GM19035 (cell line): ENCODE measurements around the gene RERGL.
A peak's percentile ranks its signal among the peaks of the same experiment; 100 is the strongest.
"Not testable (repeated sequence)": the region's sequence is repeated elsewhere in the genome, so short reads cannot be mapped to it uniquely, and the experiment has no call there.

Experiments
- ATAC-seq: cut with Tn5 transposase; IDR thresholded peaks from one replicate; pipeline ENCODE4 v1.9.1; 2021; ENCODE audit not compliant: unreplicated experiment

RERGL gene, protein sequence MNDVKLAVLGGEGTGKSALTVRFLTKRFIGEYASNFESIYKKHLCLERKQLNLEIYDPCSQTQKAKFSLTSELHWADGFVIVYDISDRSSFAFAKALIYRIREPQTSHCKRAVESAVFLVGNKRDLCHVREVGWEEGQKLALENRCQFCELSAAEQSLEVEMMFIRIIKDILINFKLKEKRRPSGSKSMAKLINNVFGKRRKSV

DNA sequence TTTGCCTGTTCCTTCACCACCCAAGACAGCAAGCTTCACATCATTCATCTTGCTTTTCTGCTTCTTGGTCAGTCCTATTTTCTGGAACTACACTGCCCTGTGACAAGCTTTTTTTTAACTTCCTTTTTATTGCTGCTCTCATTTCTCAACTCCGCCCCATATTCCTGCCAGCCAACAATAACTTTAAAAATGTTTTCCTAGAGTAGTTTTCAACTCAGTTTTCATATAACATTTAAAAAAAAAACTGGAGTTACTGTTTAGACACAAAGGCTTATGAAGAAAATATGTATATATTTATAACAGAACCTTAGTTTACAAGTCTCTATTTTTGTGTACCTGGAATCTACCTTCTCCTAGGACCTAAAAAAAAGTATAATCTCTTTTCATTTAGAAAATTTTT, at the start of gene RERGL:
Gene RERGL (minus strand): TSS at position 101 of the 400 bp plus-strand sequence. CDS start 53 bp downstream, at position 48.
- no peak for ATAC-seq

DNA sequence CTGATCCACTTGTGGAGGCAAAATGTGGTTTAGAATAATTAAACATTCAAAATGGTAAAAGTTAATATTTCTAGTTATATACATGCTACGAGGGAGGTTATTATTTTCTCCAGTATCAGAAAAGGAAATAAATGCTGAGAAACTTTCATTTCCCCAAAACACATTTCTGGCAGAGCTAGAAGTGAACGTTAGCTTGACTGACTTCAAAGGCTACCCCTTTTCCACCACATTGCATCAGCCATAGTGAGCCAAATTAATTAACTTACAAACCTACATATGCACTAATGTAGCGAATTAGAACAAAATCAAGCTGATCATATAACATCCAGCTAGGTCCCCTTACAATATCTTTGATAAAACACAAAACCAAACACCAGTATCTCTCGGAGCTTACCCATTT, 49.3 kb upstream of the RERGL start:
- ATAC-seq: no peak

DNA sequence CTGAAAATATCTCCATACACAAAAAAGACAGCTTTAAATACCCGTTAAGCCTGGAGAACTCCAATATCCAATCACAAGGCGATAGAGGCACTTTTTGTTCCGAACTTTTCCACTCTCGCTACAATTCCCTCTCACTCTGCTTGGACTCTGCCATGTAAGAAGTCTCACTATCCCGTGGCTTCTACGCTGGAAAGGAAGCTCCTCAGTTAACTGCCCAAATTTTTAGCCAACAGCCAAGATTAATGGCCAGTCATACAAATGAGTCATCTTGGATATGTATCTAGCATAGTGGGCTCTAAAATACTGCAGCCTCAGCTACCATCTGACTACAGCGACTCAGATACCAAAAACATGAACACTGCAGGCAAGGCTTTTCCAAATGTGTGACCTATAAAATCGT, 45.5 kb upstream of the RERGL start:
- no peak for ATAC-seq

DNA sequence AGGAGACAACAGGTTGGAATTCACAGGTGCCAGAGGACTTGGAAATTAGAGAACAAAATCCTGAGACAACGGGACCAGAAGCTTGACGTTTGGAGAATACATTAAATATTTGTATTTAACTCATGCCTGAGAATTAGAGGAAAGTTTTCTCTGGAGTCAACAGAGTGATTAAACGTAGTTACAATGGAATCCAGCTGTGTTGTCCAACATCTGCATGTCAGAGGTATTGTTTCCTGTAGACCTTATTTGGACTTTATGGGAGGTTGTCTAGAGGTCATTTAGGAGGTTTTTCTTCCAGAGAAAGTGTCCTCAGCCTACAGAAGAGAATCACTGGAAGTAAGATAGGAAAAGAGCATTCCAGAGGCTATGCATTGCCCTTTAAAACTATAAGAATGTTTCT, 45.1 kb upstream of the RERGL start:
- ATAC-seq: no peak

DNA sequence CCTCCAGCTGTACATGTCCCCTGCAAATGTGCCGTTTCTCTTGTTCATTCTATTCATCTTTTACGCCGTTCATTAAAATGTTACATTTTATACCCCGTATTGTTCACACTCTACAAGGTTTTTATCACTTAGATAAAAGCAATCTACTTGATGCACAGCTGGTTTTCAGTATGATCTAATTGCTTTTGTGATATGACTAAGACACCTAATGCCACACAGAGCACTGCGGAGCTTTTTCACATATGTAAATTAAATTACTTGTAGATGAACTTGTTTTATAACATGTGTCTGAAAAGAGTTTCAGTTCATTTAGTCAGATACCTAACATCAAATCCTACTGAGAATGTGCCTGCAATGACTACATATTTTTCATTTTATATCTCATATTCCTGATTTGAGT, 40.9 kb upstream of the RERGL start:
- ATAC-seq: peak; percentile 54

DNA sequence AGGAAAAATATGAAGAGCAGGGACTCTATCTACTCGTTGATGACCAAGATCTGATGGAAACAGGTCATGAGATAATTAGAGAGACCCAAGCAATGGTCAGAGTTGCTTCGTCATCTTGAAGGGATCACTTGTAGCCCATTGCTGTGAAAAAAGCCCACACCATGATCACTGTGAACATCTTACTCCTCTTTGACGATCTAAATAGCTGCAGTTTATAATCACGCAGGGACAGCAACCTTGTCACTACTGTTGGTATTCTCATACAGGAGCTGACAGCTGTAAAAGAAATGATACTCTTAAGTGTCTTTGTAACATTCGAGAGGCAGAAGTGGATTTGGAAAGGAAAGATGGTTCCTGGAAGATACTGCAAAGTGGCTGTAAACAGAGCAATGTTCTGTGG, 33.7 kb upstream of the RERGL start:
- ATAC-seq: no peak

DNA sequence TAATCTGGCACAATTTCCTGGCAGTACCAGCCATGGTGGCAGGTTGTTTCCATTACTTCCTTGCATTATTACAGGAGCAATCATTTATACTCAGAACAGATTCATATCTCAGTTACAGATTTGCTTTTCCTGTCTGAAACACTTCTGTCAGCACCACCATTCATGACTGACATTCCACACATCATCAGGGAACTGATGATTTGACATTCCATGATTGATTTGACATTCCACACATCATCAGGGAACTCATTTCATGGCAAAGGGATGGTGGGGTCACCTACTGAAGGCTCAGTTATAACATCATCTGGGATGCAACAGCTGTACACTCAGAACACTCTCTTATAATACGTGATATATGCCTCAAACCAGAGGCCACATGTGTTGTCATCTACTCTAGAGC, 30.9 kb upstream of the RERGL start:
- ATAC-seq: no peak

DNA sequence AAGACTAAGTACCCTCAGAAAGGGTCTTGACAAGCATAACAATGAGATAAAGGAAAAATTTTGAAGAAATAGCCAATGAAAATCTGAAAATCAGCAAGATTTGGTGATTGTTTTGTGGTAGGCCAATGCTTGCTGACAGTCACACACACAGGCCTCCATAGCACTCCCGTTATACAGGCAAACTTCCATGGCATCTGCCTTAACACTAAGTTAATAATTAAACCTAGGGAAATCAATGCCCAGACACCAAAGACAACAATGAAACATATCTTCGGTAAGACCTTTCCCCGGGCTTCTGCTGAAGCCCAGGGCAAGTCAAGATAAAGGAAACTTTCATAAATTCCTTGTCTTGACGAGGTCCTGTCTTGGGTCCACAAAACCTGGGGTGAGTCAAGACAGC, 18.6 kb upstream of the RERGL start:
- ATAC-seq: no peak

DNA sequence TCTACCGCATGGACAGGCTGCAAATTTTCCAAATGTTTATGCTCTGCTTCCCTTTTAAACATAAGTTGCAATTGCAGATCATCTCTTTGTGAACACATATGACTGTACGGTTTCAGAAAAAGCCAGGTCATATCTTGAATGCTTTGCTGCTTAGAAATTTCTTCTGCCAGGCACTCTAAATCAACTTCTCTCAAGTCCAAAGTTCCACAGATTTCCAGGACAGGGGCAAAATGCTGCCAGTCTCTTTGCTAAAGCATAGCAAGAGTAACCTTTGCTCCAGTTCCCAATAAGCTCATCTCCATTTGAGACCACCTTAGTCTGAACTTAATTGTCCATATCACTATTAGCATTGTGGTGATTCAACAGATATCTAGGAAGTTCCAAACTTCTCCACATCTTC, 13.6 kb upstream of the RERGL start:
- ATAC-seq: no peak

DNA sequence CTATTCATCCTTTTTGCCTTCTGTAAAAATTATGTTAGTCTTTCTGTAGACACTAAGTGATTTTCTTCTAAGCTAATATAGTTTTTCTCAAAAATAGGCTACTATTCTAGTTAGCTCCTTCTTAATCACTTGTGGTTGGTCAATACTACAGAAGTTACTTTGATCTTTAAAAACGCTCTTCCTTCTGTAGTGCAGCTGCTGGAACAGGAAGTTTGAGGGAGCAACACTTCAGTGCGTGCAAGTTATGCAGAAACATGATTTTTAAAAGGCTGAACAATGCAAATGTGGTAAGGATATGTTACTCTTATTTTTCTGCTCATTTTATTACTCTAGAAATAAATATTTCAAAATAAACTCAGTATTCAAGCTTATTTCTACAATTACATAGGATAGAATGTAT, 11.1 kb upstream of the RERGL start:
- no peak for ATAC-seq

DNA sequence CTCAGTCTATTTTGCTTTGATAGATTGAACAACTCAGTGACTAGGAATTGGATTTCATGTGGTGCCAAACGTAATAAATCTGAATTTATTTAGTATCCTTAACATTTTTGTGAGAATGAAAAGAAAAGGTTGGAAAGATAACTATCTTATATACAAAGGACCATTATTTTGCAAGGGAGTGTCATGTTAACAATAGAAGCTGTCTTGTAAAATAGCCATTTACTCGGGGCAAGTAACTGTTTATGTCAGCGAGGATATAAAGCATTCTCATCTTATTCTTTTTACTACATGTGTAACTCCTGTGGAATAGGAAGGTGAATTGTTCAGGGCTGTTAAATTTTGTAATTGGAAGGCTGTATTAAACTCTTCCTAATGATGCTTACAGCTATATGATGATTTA, 5.9 kb downstream of the RERGL start:
- ATAC-seq: no peak

DNA sequence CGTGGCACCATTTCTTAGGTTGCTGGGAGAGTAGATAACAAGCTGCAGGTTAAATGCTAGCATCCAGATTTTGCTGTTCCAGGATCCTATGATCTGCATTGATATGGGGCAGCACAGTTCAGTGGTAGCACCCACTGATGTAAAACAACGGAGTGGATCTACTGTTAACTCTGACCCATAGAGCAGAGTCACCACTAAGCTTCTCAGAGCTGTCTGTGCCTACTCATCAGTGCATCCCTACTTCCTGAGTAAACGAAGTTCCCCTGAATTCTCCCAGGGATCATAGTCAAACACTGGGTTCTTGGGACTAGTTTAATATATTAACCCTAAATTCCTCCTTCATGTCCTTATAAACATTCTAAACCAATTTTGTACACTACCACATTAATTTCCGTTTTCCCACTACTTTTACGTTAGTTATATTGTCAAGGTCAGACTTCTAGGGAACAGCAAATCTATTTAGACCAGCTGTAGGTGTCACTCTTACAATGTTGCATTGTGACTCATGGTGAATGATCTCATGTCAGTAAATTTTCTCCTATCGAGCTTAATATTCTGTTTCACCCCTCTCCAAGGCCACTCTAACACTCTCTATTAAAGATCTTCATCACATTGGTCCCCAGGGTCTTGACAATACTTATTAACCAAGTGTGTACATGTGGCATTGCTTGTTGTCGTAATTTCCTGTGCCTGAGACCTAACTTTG, 10.3 kb downstream of the RERGL start:
- no peak for ATAC-seq

DNA sequence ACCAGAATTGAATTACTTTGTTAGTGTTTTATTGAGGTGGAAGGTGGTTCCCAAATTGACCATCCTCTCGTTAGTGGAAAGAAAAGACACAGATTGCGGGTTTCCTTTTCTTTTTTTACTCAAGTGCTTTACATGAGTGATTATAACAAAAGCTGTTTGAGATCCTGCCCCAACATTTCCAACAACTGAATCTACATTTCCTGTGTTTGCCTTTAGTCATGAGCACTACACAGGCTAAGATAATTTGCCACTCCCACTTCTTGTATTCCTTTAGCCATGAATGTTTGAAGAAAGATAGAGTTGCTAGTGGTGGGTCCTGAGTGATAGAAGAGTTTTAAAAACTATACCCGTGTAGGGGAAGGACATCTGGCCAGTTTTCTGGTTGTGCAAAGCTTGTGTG, 16.0 kb downstream of the RERGL start:
- ATAC-seq: no peak

DNA sequence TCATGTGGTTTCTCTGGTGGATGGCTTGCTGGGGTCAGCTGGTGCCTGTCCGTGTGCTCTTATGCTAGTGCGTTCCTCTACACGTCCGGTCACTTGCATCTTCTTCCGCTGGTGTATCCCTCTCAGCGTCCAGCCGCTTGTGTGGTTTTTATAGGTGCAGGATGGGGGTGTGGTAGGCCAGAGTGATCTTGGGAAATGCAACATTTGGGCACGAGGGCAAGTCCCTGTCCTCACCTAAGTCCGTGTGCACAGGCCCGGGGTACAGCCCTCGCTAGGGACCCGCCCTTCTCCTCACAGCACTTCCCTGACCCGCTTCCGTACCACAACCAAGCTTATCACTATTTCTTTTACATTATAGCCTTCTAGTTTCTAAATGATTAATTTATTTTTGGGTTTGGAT, 17.3 kb downstream of the RERGL start:
- ATAC-seq: no peak

DNA sequence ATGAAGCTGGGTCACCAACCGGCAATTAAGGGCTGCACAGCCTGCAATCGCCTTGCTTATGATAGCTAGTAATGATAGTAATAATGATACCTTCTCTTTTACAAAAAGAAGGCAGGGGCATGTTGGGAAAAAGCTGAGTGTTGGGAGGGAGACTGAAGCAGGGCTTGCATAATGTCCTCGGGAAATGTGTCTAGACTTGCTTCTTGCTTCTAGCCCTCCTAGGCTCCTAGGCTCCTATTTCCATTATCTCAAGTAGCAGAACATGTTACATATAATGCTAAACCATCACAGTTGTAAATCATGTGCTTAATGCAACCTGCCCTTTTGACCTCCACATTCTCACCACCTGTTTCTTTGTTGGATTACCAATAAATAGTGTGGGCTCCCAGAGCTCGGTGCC, 18.7 kb downstream of the RERGL start:
- ATAC-seq: no peak

DNA sequence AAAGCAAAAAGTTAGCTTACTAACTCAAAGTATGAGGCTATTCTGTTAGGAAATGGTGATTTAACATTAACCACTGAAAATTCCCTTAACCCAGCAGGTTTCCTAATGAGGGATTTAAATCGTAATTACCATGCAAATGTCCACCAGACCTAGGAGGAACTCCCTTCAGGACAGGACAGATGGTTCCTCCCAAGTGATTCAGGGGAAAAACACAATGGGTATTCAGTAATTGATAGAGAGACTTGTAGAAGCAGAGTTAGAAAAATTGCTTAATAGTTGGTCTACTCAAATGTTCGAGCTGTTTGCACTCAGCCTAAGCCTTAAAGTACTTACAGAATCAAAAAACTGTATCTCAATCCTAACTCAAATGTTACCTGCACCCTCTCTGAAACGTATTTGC, 21.6 kb downstream of the RERGL start:
- no peak for ATAC-seq

DNA sequence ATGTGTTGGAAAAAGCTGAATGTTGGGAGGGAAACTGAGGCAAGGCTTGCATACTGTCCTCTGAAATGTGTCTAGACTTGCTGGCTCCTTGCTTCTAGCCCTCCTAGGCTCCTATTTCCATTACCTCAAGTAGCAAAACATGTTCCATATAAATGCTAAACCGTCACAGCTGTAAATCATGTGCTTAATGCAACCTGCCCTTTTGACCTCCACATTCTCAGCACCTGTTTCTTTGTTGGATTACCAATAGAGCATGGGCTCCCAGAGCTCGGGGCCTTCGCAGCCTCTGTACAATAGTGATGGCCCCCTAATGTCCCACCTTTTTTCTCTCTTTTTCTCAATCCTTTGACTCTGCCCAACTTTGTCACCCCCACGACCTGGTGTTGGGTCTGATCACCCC, 23.3 kb downstream of the RERGL start:
- no peak for ATAC-seq

DNA sequence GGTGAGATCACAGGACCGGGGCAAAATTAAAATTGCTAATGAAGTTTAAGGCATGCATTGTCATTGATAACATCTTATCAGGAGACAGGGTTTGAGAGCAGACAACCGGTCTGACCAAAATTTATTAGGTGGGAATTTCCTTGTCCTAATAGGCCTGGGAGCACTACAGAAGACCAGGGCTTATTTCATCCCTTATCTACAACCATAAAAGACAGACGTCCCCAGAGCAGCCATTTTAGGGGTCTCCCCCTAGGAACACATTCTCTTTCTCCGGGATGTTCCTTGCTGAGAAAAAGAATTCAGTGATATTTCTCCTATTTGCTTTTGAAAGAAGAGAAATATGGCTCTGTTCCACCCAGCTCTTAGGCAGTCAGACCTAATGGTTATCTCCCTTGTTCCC, 27.1 kb downstream of the RERGL start:
- not testable (repeated sequence) for ATAC-seq

DNA sequence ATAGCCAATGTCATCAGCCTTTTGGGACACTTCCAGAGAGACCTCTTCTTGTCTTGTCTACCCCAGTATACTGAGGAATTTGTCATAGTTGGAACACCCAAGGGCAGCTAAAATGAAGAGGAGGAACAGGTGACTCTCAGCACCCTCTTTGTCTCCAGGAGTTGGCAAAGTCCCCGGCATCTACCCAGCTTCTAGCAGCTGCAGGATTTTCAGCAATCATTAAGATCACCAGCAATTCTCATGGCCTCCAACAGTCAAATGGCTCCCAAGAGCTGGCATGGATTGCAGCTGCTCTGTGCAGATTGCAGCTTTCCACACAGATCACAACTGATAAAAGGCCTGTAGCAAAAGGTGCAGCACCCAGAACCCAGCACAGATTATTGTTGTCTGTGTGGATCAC, 32.9 kb downstream of the RERGL start:
- no peak for ATAC-seq

DNA sequence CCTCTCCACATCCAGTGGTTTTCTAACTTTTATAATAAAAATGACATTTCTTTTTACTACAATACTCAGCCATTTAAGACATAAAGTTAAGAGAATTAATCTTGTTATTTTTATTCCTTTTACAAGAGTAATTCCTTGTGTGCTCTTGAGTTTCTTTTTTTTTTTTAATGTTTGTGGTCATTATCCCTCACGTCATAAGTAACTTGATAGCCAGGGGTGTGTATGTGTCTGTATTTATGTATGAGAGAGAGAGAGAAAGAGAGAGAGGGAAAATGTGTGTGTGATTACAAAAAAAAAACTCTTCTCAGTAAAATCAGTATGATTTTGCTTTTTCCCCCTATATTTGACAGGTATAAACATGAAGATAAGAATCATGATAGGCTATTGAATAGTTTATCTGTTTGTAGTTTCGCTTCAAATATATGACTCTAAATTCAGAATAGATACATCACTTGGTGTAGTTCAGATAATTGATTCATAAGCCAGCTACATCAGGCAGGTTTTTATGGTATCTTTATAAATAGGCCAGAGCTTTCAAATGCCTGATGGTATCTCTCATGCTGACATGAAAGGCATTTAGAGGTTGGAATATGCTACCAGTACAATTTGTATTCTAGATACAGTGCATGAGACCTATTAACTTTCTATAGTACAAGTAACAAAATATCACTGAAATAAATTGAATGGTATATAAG, 34.9 kb downstream of the RERGL start:
- no peak for ATAC-seq

DNA sequence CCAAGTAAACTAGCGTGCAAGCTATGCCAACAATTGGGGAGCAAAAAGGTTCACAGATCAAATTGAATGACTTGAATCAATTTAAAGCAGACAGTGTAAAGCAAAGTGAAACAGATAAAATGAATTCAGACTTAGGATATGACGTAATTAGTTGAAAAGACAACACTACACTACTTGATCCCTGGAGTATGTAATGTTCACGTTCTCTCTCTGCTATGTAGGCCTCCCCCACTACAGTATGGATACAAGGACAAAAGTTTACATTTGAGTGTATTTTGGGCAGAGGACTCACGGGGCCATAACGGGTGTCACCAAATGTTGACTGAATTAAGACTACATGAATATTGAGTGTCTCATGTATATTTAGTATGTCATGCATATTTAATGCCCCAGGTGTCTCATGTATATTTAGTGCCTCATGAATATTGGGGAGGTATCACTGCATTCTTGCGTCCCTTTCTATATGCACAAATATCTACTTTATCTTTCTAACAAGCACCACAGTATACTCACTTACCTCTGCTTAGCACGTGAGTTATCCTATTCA, 44.5 kb downstream of the RERGL start:
- no peak for ATAC-seq

DNA sequence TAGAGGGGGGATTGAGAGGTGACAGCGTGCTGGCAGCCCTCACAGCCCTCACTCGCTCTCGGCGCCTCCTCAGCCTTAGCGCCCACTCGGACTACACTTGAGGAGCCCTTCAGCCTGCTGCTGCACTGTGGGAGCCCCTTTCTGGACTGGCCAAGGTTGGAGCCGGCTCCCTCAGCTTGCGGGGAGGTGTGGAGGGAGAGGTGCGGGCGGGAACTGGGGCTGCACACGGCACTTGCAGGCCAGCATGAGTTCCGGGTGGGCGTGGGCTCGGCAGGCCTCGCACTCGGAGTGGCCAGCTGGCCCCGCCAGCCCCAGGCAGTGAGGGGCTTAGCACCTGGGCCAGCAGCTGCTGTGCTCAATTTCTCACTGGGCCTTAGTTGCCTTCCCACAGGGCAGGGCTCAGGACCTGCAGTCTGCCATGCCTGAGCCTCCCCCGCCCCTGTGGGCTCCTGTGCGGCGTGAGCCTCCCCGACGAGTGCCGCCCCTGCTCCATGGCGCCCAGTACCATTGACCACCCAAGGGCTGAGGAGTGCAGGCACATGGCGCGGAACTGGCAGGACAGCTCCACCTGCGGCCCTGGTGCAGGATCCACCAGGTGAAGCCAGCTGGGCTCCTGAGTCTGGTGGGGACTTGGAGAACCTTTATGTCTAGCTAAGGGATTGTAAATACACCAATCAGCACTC, 49.8 kb downstream of the RERGL start:
- not testable (repeated sequence) for ATAC-seq
